Right lobe of liver (tissue), 6 donors: ENCODE results near the gene PEAR1. TPM values are rescaled to one million over a fixed set of nuclear protein-coding genes. Genes with fewer than 3 reads are reported as not detected.

ENCODE experiments used
- ATAC-seq, 4 donors: fragments of 200-7000 bp; cut with Tn5 transposase; one replicate each; pipeline ENCODE4 v1.9.1; 2020; ENCODE audit warnings: mild to moderate bottlenecking in 4 of 4, moderate library complexity in 4 of 4
- DNase-seq, 3 donors: peaks; one replicate each; pipeline ENCODE4 v3.0.0-alpha.2; 2020
- H3K27ac ChIP-seq, 3 donors: fragments of 200-600 bp; one replicate each; pipeline ENCODE4 v1.8.0; 2022
- H3K27me3 ChIP-seq, 2 donors: fragments of 200-600 bp; one replicate each; pipeline ENCODE4 v1.8.0; 2022
- H3K36me3 ChIP-seq, 4 donors: fragments of 200-600 bp; sonication (generic) in 1 of 4; one replicate each; pipeline versions ENCODE4 v1.5.1 to v1.8.0; 2017 to 2022; ENCODE audit warnings: control low read depth in 1 of 4
- H3K4me1 ChIP-seq, 4 donors: fragments of 200-600 bp; sonication (generic) in 1 of 4; one replicate each; pipeline versions ENCODE4 v1.5.1 to v1.8.0; 2017 to 2022; ENCODE audit warnings: control low read depth in 1 of 4
- H3K4me3 ChIP-seq, 3 donors: fragments of 200-600 bp; one replicate each; pipeline ENCODE4 v1.8.0; 2022
- H3K9me3 ChIP-seq, 4 donors: fragments of 200-600 bp; sonication (generic) in 1 of 4; one replicate each; pipeline versions ENCODE4 v1.5.1 to v1.8.0; 2017 to 2022; ENCODE audit warnings: control low read depth in 1 of 4
- POLR2A ChIP-seq: fragments of 450-650 bp; IDR thresholded peaks from one replicate; pipeline ENCODE4 v1.6.1; 2017; ENCODE audit warnings: antibody characterized with exemption, mild to moderate bottlenecking
- WGBS: methylation state at CpG from one replicate; pipeline ENCODE4 v1.1.6; 2018; ENCODE audit warnings: low coverage, low lambda C conversion rate; ENCODE audit not compliant: insufficient coverage; ENCODE audit errors: missing lambda C conversion rate; 5-methylcytosine and 5-hydroxymethylcytosine counted together
- intact Hi-C, 2 donors: fragments of 100-400 bp; cut with DNase I; formaldehyde crosslinking; loops; one replicate each; pipeline versions ENCODE4 v1.11.2 to v1.14.1; 2022
- total RNA-seq, 6 experiments: library from RNA; depleted of rRNA in 2 of 6; stranded (reverse); fragments of >200 nt in 2 of 6; fragmentation: NEBNext Ultra II Directional in 3 of 6; extraction: Animal tissue kit (Norgen Biotek cat#: 25700) in 3 of 6; gene quantifications; one replicate each; pipeline versions ENCODE4 v1.1.0 to v1.2.4, GENCODE V29; 2016 to 2023
- TF ChIP-seq, protein P1 (sequence below), 4 donors: fragments of 200-600 bp in 3 of 4; fragments of 450-650 bp in 1 of 4; IDR thresholded peaks; one replicate each; pipeline versions ENCODE4 v1.5.1 to v1.8.0; 2016 to 2022; ENCODE audit warnings: antibody characterized with exemption in 4 of 4, mild to moderate bottlenecking in 2 of 4
- donor health status: DM: no; HTN: yes; CAD: no.
- donor health status: DM: no; HTN: no; CAD: no.
- donor health status: DM: no; HTN: no; CAD: no.
- donor health status: DM: no; HTN: yes; CAD: no.
- donor health status: DM: no; HTN: yes; CAD: no.

Gene PEAR1
- total RNA-seq, 6 experiments from 2014 or later, result 2.2 to 9.8 (median 3.6) TPM

GRCh38 chr1:156945881-156946661 lies 52.6 kb downstream of the PEAR1 start:
- TF ChIP-seq, protein P1, sequence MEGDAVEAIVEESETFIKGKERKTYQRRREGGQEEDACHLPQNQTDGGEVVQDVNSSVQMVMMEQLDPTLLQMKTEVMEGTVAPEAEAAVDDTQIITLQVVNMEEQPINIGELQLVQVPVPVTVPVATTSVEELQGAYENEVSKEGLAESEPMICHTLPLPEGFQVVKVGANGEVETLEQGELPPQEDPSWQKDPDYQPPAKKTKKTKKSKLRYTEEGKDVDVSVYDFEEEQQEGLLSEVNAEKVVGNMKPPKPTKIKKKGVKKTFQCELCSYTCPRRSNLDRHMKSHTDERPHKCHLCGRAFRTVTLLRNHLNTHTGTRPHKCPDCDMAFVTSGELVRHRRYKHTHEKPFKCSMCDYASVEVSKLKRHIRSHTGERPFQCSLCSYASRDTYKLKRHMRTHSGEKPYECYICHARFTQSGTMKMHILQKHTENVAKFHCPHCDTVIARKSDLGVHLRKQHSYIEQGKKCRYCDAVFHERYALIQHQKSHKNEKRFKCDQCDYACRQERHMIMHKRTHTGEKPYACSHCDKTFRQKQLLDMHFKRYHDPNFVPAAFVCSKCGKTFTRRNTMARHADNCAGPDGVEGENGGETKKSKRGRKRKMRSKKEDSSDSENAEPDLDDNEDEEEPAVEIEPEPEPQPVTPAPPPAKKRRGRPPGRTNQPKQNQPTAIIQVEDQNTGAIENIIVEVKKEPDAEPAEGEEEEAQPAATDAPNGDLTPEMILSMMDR (IDR thresholded peaks at IDR 0.05), result no peak
- TF ChIP-seq POLR2A, result no peak
- DNase-seq (no peak), ATAC-seq (no peak)
- Histone ChIP-seq H3K36me3 (peaks cover 7 to 73% (median 18%) of the 10 kb centered on the region in 4 donors), H3K9me3 (no peaks in the 10 kb centered on the region), H3K27me3 (no peaks in the 10 kb centered on the region), H3K4me3 (no peak overlapping the region), H3K4me1 (no peaks in the 10 kb centered on the region), H3K27ac (no peak overlapping the region)
- intact Hi-C loops, result no loop called here
- WGBS, result 83% methylated on average over 5 of the region's 11 CpGs

GRCh38 chr1:156947127-156947526 lies 53.6 kb downstream of the PEAR1 start:
- TF ChIP-seq POLR2A, result no peak
- TF ChIP-seq, protein P1 (IDR thresholded peaks at IDR 0.05), result no peak
- ATAC-seq (no peak), DNase-seq (peak in 1 of 3 donors; percentile 37)
- intact Hi-C loops, result no loop called here
- Histone ChIP-seq H3K9me3 (no peaks in the 10 kb centered on the region), H3K27ac (no peak overlapping the region), H3K4me3 (no peak overlapping the region), H3K4me1 (no peaks in the 10 kb centered on the region), H3K27me3 (no peaks in the 10 kb centered on the region), H3K36me3 (peaks cover 7 to 71% (median 20%) of the 10 kb centered on the region in 4 donors)
- 98% methylated on average over 6 of the region's 9 CpGs for WGBS

GRCh38 chr1:156947818-156948525 lies 54.5 kb downstream of the PEAR1 start:
- no peak for TF ChIP-seq POLR2A
- TF ChIP-seq, protein P1 (IDR thresholded peaks at IDR 0.05), result no peak
- no CpG with 5 or more reads among the region's 17 CpGs for WGBS
- H3K27ac ChIP-seq, result no peak overlapping the region
- DNase-seq (peak in 1 of 3 donors; percentile 37), ATAC-seq (no peak)
- H3K9me3 ChIP-seq, result no peaks in the 10 kb centered on the region
- intact Hi-C loops, result no loop called here
- H3K4me1 ChIP-seq, result no peaks in the 10 kb centered on the region
- peaks cover 7 to 65% (median 19%) of the 10 kb centered on the region in 4 donors for H3K36me3 ChIP-seq
- H3K27me3 ChIP-seq, result no peaks in the 10 kb centered on the region
- no peak overlapping the region for H3K4me3 ChIP-seq

- WGBS, result 80% methylated on average over 1 of the region's 4 CpGs
- Histone ChIP-seq H3K4me3 (no peak overlapping the region), H3K27me3 (no peaks in the 10 kb centered on the region), H3K4me1 (no peaks in the 10 kb centered on the region), H3K36me3 (peaks cover 7 to 67% (median 19%) of the 10 kb centered on the region in 4 donors), H3K27ac (no peak overlapping the region), H3K9me3 (no peaks in the 10 kb centered on the region)
- no peak for ATAC-seq
- peak in 1 of 3 donors; percentile 12 for DNase-seq
- intact Hi-C loops, result no loop called here
- TF ChIP-seq, protein P1 (IDR thresholded peaks at IDR 0.05), result no peak
- no peak for TF ChIP-seq POLR2A
Observed at GRCh38 chr1:156948708-156949107, 55.2 kb downstream of the PEAR1 start.
